ENCODE results near the gene GATC. TPM values are rescaled to one million over a fixed set of nuclear protein-coding genes. Genes with fewer than 3 reads are reported as not detected.
A peak's percentile ranks its signal among the peaks of the same experiment; 100 is the strongest.
"Not testable (repeated sequence)": the region's sequence is repeated elsewhere in the genome, so short reads cannot be mapped to it uniquely, and the experiment has no call there.

GATC gene
- total RNA-seq, 1 donor from 2014 or later = 16.9 TPM

DNA sequence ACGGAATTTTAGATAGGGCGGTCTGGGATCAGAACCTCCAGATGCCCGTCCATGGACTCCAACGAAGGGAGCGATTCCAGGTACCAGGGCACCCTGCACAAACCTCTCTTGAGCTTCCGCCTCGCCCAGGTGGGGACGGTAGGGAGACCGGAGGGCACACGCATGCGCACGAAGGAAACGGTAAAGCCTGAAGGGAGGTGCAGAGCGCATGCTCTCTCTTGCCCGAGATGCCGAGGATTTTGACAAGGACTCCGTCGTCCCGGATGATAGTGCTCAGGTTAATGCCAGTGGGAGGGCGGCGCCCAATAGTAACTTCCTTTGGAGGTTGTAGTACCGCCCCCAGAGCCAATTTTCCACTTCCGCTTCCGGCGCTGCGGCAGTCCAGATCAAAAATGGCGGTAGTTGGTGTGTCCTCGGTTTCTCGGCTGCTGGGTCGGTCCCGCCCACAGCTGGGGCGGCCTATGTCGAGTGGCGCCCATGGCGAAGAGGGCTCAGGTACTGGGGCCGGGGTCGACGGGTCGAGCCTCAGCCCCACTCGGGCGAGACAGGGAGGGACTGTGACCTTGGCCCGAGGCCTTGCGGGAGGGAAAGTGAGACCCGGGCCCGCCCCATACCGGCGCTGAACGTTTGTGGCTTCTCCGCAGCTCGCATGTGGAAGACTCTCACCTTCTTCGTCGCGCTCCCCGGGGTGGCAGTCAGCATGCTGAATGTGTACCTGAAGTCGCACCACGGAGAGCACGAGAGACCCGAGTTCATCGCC is 8.3 kb upstream of the GATC start, which contains the start of gene COX6A1:
Gene COX6A1, plus strand, starts transcription at position 379 of the 760 bp plus-strand sequence. Its CDS starts 14 bp downstream, at position 393.
- peak; percentile 89 to 94 for DNase-seq (ENCODE audit: low read depth in 2 of 2)

DNA sequence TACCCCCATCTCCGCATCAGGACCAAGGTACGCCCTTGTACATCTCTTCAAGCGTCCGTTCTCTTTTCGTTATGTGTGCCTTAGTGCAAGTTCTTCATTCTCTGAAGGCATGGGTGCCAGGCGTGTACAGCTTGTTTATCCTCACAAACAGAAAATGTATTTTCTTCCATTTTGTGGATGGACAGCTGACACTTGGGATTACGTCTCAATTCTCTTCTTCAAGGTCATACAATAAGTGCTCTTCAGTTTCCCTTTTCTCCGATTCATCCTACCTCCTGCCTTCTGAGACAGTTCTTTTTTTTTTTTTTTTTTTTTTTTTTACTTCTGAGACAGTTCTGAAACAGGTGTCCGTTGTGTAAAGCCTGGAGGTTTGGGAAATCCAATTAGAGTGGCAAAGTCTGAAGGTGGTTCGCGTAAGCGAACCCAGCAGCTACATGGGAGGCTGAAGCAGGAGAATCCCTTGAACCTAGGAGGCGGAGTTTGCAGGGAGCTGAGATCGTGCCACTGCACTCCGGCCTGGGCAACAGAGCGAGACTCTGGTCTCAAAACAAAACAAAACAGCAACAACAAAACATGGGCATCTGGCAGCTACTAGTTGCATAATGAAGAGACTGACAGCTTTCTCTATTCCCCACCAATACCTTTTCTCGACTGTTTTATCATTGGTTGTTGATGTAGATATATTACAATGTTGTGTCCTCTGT is 7.6 kb upstream of the GATC start:
- peak in 1 of 2 donors; percentile 11 for DNase-seq (ENCODE audit: low read depth in 2 of 2)

DNA sequence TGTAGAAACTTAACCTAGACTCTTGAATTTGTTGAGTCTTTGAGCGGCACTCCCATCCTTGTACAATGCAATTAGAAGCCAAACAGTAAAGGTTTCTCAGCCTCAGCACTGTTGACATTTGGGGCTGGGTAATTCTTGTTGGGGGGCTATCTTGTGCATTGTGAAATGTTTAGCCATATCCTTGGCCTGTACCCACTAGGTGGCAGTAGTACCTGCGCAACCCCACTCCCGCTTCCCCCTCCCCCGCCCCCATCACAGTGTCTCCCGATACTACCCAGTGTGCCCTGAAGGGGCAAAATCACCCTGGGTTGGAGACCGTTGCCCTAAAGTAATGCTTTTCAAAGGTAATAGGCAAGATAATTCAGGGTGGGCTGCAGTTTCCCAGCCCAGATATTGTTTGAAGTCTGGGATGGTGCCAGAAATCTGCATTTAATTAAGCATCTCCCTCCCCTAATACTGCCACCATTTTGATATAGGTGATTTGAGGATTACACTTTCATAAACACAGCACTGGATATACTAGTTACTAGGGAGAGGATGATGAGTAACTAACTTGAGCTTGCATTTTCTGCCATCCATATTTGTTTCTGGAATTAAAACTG is 6.5 kb upstream of the GATC start:
- peak; percentile 52 to 79 for DNase-seq (ENCODE audit: low read depth in 2 of 2)

DNA sequence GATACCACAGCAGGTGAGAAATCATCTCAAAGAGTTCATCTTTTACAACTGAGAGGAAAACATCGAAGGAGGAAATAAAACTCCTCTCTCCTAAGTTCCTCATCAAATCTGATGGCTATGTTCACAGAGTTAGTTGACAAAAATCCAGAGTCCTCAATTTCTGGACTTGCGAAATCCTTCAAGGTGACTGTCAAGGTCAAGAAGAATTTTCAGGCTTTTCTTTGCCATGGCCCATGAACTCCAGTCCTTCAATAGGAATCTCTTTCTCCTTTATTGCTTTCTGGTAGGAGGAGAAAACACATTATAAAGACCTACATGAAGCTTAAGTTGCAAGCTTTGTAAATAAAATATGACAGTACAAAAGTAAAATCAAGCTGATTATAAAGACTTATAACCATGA is 1.6 kb upstream of the GATC start:
- DNase-seq (ENCODE audit: low read depth in 2 of 2) = no peak

DNA sequence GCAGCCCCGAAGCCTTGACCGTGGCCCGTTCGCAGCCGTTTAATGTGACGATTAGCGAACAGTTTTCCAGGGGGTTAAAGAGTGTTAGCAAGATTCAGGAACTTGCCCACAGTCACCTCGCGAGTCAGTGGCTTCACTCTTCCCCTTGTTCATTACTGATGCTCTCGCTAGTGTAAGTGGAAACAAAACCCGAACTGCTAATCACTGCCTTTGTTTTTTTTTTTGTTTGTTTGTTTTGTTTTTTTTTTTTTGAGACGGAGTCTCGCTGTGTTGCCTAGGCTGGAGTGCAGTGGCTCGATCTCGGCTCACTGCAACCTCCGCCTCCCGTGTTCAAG is 567 bp downstream of the GATC start:
- DNase-seq (ENCODE audit: low read depth in 2 of 2) = not testable (repeated sequence)

DNA sequence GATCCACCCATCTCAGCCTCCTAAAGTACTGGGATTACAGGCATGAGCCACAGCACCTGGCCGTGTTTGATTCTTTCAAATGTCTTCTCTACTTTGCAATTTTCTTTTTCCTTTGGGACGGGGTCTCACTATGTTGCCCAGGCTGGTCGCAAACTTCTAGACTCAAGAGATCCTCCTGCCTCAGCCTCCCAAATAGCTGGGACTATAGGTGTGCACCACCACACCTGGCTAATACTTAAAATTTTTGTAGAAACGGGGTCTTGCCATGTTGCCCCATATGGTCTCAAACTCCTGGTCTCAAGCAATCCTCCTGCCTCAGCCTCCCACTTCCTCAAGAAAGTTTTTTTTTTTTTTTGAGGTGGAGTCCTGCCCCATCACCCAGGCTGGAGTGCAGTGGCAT is 1.7 kb downstream of the GATC start:
- DNase-seq (ENCODE audit: low read depth in 2 of 2) = no peak

DNA sequence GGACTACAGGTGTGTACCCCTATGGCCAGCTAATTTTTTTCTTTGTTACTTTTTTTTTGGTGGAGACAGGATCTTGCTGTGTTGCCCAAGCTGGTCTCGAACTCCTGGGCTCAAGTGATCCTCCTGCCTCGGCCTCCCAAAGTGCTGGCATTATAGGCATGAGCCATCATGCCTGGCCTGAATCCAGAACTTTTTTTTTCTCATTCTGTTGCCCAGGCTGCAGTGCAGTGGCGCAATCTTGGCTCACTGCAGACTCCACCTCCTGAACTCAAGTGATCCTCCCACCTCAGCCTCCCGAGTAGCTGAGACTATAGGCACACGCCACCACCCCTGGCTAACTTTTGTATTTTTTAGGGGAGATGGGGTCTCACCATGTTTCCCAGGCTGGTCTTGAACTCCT is 6.3 kb downstream of the GATC start:
- not testable (repeated sequence) for DNase-seq (ENCODE audit: low read depth in 2 of 2)

DNA sequence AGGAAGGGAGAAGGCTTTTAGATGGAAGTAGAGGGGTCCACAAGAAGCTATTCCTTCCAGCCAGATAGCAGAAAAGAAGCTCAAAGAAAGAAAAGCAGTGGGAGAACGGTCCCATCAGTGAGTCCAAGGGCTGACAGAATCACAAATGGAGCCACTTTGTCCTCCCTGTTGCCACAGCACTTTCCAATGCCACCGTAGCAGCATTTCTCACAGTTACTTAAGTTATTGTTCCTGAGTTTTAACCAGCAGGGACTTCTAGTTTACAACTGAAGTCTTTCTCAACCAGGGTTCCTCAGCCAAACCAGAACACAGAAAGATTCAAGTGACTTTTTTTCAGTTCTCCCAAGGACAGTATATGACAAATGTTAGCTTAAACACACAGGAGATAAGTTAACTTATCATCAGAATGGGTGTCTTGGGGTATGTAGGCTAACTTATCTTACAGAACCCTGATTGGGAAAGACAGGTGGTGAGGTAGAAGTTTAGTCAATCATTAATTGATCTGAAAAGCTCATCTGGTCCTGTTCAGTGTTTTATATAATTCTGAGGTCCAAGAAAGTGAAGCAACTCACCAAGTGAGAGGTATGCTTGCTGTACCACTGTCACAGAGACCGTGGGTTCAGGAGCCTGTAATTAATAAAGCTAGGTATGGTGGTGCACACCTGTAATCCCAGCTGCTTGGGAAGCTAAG is 7.0 kb downstream of the GATC start:
- no peak for DNase-seq (ENCODE audit: low read depth in 2 of 2)

DNA sequence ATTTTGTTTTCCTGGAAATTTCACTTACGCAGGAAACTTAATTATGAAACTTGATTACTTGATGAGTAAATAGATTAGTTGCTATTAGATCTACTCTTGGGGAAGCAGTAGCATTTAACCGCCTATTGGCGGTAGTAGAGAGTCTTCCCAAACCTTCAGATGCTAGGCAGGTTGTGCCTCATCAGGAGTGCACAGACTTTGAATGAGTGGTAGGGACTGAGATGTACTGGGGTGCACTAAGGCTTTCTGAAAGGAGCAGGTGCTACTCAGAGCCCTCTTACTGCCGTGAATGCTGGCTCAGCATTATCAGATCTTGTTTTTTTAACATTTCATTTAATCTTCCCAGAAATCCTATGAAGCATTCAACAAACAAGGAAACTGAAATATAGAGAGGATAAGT is 7.7 kb downstream of the GATC start:
- DNase-seq (ENCODE audit: low read depth in 2 of 2) = peak in 1 of 2 donors; percentile 40

DNA sequence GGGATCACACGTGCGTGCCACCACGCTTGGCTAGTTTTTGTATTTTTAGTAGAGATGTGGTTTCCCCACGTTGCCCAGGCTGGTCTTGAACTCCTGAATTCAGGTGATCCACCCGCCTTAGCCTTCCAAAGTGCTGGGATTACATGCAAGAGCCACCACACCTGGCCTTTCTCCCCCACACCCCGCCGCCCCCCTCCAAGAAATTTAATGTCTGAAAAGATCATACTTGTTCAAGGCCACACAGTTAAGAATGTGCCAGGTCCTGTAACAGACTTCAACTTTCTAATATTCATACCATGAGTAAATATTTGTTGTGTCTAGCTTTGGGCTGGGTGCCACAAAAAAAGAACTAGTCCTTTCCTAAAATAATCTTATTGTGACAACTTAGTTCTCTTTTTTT is 9.1 kb downstream of the GATC start:
- DNase-seq (ENCODE audit: low read depth in 2 of 2) = no peak

DNA sequence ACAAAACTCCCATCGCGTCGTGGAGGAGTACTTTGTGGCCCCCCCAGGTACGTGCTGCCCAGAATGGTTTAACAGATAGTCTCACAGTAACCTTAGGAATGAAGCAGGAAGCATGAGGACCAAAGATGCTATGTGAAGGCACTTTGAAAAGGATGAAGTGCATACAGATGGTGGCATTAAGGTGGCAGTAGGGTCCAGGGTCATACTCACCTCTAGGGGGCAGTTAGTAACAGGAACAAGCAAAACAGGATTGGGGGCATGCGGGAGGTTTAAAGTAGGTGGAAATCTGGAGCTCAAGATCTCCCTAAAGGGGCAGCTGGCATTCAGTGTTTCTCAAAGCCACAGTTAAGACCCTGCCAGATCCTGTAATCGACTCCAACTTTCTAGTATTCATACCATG is 10.9 kb downstream of the GATC start:
- peak in 1 of 2 donors; percentile 25 for DNase-seq (ENCODE audit: low read depth in 2 of 2)

DNA sequence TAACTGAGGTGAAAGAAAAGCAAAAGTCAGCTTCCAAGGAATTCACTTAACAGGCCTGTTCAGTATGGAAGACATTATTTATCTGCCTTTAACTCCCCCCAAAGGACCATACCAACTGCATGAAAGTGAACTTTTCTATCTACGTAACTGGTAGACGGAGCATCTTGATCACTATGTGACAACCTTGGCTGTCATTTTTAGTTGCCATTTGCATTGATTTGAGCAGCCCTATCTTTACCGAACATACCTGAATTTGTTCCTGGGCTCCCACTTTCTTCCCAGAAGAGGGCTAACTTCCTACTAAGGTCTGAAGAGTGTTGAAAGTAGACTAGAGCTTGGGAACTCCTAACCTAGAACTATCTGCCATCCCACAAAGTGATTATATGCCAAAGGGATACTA is 13.9 kb downstream of the GATC start:
- no peak for DNase-seq (ENCODE audit: low read depth in 2 of 2)

DNA sequence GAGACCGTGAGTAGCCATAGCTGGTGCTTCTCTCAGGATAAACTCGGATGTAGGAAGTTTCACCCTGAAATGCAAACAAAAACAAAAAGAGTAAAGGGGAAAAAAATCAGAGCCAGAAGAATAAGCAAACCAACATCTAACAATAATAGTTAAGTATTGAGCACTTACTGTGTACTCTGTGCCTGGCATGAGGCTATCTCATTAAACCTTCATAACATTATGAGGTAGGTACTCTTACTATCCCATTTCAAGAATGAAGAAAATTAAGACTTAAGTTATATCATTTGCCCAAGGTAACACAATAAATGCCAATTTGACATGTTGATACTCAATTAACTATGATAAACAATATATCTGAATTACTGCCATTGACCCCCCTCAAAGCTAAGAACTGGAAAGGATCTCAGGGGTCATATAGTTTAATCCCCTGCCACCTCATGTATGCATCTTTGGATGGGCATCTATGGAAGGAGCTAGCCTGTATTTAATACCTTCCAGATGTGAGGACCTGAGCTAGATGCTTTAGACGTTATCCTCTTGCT is 15.9 kb downstream of the GATC start:
- DNase-seq (ENCODE audit: low read depth in 2 of 2) = no peak

DNA sequence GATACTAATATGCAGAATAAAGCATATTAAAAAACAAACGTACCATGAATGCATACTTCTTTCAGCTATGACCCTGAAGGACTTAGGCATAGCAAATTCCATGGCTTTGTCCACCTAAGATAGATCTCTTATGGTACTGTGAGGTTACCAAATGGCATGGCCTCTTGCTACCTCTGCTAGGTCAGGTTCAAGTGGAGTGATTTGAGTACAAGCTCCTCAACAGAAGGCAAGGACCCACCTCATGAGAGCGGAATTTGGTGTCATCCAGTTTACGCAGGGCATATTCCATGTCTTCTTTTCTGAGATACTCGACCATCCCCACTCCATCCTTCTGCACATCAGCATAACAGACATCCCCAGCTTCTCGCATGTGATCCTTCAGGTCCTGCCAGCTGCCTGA is 17.5 kb downstream of the GATC start:
- no peak for DNase-seq (ENCODE audit: low read depth in 2 of 2)

DNA sequence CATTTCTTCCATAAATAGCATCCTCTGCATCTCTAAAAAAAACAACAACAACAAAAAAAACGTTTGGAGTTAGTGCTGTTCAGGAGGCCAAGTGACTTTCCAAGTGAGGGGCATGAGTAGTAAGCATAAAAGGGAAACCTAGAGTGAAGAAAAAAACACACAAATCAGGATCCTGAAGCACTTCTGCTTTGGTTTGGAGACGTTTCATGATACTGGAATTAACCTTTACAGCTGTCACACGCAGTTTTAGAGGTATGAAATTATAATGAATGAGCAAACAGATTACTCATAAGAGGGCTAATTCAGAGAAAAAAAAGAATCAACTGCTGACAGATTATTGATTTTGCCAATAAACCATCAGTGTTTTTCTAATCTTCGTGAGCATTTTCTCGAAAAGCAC is 19.5 kb downstream of the GATC start:
- DNase-seq (ENCODE audit: low read depth in 2 of 2) = no peak

DNA sequence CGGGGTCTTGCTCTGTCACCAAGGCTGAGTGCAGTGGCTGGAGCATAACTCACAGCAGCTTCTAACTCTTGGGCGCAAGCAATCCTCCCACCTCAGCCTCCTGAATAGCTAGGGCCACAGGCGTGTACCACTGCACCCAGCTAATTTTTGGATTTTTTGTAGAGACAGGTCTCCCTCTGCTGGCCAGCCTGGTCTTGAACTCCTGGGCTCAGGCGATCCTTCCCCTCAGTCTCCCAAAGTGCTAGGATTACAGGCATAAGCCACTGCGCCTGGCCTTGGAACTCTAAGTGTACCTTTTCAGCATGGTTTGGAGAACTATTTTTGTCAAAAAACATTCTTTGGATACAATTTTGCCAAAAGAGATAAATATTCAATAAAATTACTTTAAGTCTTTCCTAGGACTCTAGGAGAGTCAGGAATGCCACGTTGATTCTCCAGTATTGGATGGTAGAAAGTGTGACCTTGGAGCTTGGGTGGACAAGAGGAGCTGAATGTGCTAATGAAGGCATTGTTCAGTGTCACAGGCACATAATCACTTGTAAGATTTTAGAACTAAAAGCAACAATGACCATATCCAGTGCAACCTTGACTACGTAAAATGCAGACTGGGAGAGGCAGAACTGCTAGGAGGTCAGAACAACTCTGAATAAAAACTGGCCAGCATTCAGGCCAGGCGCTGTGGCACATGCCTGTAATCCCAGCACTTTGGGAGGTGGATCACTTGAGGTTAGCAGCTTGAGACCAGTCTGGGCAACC is 20.5 kb downstream of the GATC start:
- peak in 1 of 2 donors; percentile 45 for DNase-seq (ENCODE audit: low read depth in 2 of 2)

DNA sequence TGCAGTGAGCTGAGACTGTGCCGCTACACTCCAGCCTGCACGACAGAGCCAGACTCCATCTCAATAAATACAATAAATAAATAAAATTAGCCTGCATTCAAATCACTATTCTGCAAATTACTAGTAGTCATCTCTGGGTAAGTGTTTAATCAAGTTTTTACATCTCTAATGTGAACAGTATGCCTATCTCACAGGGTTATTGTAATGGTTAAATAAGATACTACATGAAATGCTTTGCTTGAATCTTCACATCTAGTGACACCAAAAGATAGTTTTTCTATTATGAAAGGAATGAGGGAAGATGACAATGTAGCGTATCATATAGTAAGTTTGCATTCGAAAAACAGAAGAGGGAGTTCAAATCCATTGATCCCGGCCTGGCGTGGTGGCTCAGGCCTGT is 21.2 kb downstream of the GATC start:
- DNase-seq (ENCODE audit: low read depth in 2 of 2) = no peak

DNA sequence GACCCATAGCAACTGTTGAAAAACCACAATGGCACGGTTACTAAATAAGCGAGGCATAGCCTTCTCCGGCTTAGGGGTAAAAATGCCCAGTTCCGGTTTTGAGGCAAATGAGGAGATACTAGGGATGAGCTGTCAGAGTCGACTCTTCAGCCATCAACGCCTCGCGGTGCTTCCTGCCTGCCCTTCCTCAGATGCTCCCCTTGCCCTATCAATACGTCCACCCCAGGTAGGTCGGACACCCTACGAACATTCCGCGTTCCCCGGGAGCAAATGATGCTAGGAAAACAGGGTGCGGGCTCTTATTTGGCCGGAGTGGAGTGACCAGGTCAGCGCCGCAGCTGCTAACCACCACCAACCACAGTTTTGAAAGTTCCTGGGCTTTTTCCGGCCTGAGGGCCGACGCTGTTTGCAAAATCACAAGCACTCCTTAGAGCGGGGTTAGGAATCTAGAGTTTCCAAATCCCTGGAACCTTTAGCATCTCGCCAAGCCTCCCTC is 22.1 kb downstream of the GATC start:
- DNase-seq (ENCODE audit: low read depth in 2 of 2) = peak in 1 of 2 donors; percentile 51

DNA sequence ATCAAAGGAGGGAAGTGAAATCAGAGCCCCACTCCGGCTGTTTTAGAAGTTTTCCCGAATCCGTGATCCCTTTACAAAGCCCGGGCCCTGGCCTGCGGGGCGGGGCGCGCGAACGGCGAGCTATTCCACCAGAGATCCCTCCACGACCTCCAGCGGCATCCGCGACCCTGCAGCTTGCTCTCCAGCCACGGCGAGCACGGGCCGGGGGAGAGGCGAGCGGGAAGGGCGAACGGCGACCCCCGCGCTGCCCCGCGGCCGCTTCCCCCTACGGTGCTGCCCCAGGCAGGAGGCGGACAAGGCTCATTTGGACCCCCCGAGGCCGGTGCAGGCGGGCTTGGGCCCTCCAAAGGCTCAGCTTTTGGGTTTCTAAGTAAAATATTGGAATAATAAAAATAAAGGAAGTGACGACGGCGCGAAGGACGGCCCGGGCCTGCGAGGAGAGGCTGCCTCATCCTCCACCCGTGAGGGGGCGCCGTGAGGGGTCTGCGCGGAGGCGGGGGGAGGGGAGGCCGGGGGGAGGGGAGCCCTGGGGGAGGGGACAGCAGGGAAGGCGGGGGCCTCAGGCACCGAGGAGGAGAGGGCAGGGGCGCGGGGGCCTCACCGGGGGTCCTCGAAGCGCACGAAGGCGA is 22.7 kb downstream of the GATC start:
- peak in 1 of 2 donors; percentile 57 for DNase-seq (ENCODE audit: low read depth in 2 of 2)

DNA sequence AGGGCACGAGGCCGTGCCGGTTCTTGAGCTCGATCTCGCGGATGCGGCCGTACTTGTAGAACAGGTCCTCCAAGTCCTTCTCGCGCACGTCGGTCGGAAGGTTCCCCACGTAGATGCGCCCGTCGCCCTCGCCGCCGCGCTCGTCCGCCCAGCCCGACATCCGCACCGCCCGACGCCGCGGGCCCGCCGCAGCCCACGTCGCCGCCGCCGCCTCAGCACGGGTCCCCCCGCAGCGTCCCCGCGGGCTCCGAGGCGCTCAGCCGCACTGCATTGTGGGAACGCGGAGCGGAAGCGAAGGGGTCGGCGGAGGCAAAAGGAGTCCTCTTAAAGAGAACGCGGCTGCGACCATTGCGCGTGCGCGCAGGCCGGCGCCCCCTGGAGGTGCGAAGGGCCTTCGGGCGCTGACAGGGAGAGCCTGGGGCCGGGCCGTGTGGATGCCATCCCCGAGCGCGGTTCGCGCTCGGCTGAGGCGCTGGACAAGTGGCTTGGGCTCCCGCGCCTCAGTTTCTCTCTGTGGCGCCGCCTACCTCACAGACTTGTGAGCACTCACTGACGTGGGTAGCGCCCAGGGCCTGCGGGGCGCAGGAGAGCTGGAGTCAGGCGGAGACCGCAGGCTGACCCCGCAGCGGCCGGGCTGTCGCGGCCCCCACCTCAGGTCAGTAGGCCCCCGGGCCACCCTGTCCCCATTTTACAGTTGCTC is 23.4 kb downstream of the GATC start, which contains the start of gene SRSF9:
Gene SRSF9, minus strand, starts transcription at position 299 of the 700 bp plus-strand sequence. Its CDS starts 139 bp downstream, at position 160.
- DNase-seq (ENCODE audit: low read depth in 2 of 2) = peak; percentile 93 to 98

Data from dermis microvascular lymphatic vessel endothelial cell (primary cell).